LNCAP (cell line): ENCODE measurements around the gene TOP1.

Experiments used
- CTCF ChIP-seq: fragments of 450-650 bp; IDR thresholded peaks from 2 replicates; pipeline ENCODE4 v1.5.1; 2017; ENCODE audit warnings: mild to moderate bottlenecking

Gene TOP1

GRCh38 chr20:41031243-41031619 lies 2.6 kb downstream of the TOP1 start:
- no peak for TF ChIP-seq CTCF

- no peak for TF ChIP-seq CTCF
These were observed 3.6 kb downstream of the TOP1 start for GRCh38 chr20:41032271-41032670.

GRCh38 chr20:41034239-41034638 lies 5.6 kb downstream of the TOP1 start:
- no peak for TF ChIP-seq CTCF

- no peak for TF ChIP-seq CTCF
These were observed 6.6 kb downstream of the TOP1 start for GRCh38 chr20:41035207-41035606.

GRCh38 chr20:41037179-41037578 lies 8.6 kb downstream of the TOP1 start:
- TF ChIP-seq CTCF = no peak

GRCh38 chr20:41038149-41038877 lies 9.7 kb downstream of the TOP1 start:
- no peak for TF ChIP-seq CTCF

- TF ChIP-seq CTCF = no peak
These were observed 10.3 kb downstream of the TOP1 start for GRCh38 chr20:41038878-41039404.
